WTC11 (cell line): ENCODE measurements around the gene THOC2. TPM values are rescaled to one million over a fixed set of nuclear protein-coding genes. Genes with fewer than 3 reads are reported as not detected.

Source experiments
- ATAC-seq: fragments of 200-7000 bp; cut with Tn5 transposase; 2 replicates; pipeline ENCODE4 v1.10.0; 2021; ENCODE audit warnings: mild to moderate bottlenecking, moderate library complexity
- CTCF ChIA-PET: fragments of 300-600 bp; sonication (Branson Sonifier 250); formaldehyde crosslinking; loops from one replicate; lab custom pipeline; 2021; ENCODE audit warnings: antibody characterized with exemption; lab: Charles Lee
- POLR2A ChIA-PET: fragments of 350-600 bp; sonication (Branson Sonifier 250); formaldehyde crosslinking; loops from one replicate; lab custom pipeline; 2021; ENCODE audit warnings: antibody characterized with exemption; lab: Charles Lee
- DNase-seq: peaks from one replicate; pipeline ENCODE4 v3.0.0; 2021; ENCODE audit warnings: low spot score
- H3K27ac Mint-ChIP-seq: 2 replicates; pipeline ENCODE4 v1.8.0; 2021; ENCODE audit warnings: mixed read lengths
- H3K27me3 Mint-ChIP-seq: 2 replicates; pipeline ENCODE4 v1.8.0; 2021; ENCODE audit warnings: low read depth, mild to moderate bottlenecking, moderate library complexity, mixed read lengths
- H3K36me3 Mint-ChIP-seq: 2 replicates; pipeline ENCODE4 v1.8.0; 2021; ENCODE audit warnings: mixed read lengths
- H3K4me1 Mint-ChIP-seq: 2 replicates; pipeline ENCODE4 v1.8.0; 2022; ENCODE audit warnings: mixed read lengths
- H3K4me3 Mint-ChIP-seq: 2 replicates; pipeline ENCODE4 v1.8.0; 2021; ENCODE audit warnings: mild to moderate bottlenecking, moderate library complexity, mixed read lengths
- H3K9me3 Mint-ChIP-seq: 2 replicates; pipeline ENCODE4 v1.8.0; 2021; ENCODE audit warnings: mixed read lengths
- CBFB ChIP-seq: sonication (generic); formaldehyde crosslinking; IDR thresholded peaks from 2 replicates; pipeline ENCODE4 v1.8.1; 2022; ENCODE audit warnings: mild to moderate bottlenecking, low read depth, missing genetic modification reagents
- FOXJ3 ChIP-seq: sonication (generic); formaldehyde crosslinking; IDR thresholded peaks from 2 replicates; pipeline ENCODE4 v1.9.0; 2021; ENCODE audit warnings: missing genetic modification reagents, mild to moderate bottlenecking, borderline replicate concordance
- HMGA2 ChIP-seq: fragments of 250-450 bp; sonication (Bioruptor Pico); IDR thresholded peaks from 2 replicates; pipeline ENCODE4 v1.4.0; 2021; ENCODE audit warnings: mild to moderate bottlenecking, moderate library complexity
- MYBL2 ChIP-seq: sonication (generic); formaldehyde crosslinking; IDR thresholded peaks from 2 replicates; pipeline ENCODE4 v1.8.1; 2023; ENCODE audit warnings: mild to moderate bottlenecking, moderate library complexity, missing genetic modification reagents
- NFE2L1 ChIP-seq: sonication (generic); formaldehyde crosslinking; IDR thresholded peaks from 2 replicates; pipeline ENCODE4 v1.8.1; 2023; ENCODE audit warnings: missing genetic modification reagents
- NR1H2 ChIP-seq: sonication (generic); formaldehyde crosslinking; IDR thresholded peaks from 2 replicates; pipeline ENCODE4 v1.9.0; 2021; ENCODE audit warnings: mild to moderate bottlenecking, moderate library complexity, missing genetic modification reagents
- NR2C2 ChIP-seq: sonication (generic); formaldehyde crosslinking; IDR thresholded peaks from 2 replicates; pipeline ENCODE4 v1.8.0; 2022; ENCODE audit warnings: mild to moderate bottlenecking, missing genetic modification reagents
- SP1 ChIP-seq: sonication (generic); formaldehyde crosslinking; conservative IDR thresholded peaks from 2 replicates; pipeline ENCODE4 v1.8.1; 2022; ENCODE audit warnings: missing genetic modification reagents
- ZNF232 ChIP-seq: sonication (generic); formaldehyde crosslinking; IDR thresholded peaks from 2 replicates; pipeline ENCODE4 v1.8.0; 2022; ENCODE audit warnings: mild to moderate bottlenecking, missing genetic modification reagents
- ZNF396 ChIP-seq: fragments of 250-450 bp; sonication (Bioruptor Pico); IDR thresholded peaks from 2 replicates; pipeline ENCODE4 v1.8.0; 2021; ENCODE audit warnings: mild to moderate bottlenecking, moderate library complexity, borderline replicate concordance
- ZNF671 ChIP-seq: fragments of 250-450 bp; sonication (Bioruptor Pico); IDR thresholded peaks from 2 replicates; pipeline ENCODE4 v1.8.0; 2021; ENCODE audit warnings: mild to moderate bottlenecking
- total RNA-seq: library from RNA; stranded (reverse); gene quantifications from 3 replicates; pipeline ENCODE4 v1.2.3, GENCODE V29; 2021
- TF ChIP-seq, protein P1 (sequence below): fragments of 200-600 bp; IDR thresholded peaks from 2 replicates; pipeline ENCODE4 v1.8.0; 2022; ENCODE audit warnings: antibody characterized with exemption
- TF ChIP-seq, protein P2 (sequence below): fragments of 250-450 bp; sonication (Bioruptor Pico); IDR thresholded peaks from 2 replicates; pipeline ENCODE4 v1.9.0; 2021; ENCODE audit warnings: moderate library complexity, mild to moderate bottlenecking, inconsistent platforms, borderline replicate concordance
- TF ChIP-seq, protein P3 (sequence below): sonication (generic); formaldehyde crosslinking; IDR thresholded peaks from 2 replicates; pipeline ENCODE4 v1.8.1; 2022; ENCODE audit warnings: low read depth, missing genetic modification reagents, borderline replicate concordance
- TF ChIP-seq, protein P4 (sequence below): sonication (generic); formaldehyde crosslinking; conservative IDR thresholded peaks from 2 replicates; pipeline ENCODE4 v1.8.1; 2022; ENCODE audit warnings: mild to moderate bottlenecking, missing genetic modification reagents
- TF ChIP-seq, protein P5 (sequence below): fragments of 250-450 bp; sonication (Bioruptor Pico); conservative IDR thresholded peaks from 2 replicates; pipeline ENCODE4 v1.9.0; 2021; ENCODE audit warnings: mild to moderate bottlenecking

Gene THOC2
- total RNA-seq, 1 experiment from 2014 or later, result 66.1 TPM

DNA sequence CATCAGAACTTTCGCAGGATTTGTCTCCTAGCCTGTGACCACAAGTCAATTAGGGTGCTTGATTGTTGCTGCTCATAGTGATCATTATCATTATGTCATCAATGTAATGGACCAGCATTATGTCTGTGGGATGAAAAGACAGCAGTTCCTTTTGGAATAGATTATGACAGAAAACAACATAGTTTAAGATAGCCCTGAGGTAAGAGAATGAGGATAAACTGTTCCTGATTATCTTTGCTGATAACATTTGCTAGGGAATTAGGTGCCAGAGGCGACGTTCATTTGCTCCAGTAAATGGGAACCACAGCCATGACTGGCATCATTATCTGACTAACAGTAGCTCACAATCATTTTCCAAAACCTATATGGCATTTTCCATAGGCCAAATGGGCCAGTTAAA, 12.7 kb upstream of the THOC2 start:
- Mint-ChIP-seq H3K4me3 (no peak overlapping the region), H3K4me1 (peaks cover under 1% of the 10 kb centered on the region; the same call in 1 of the 2 replicates), H3K27me3 (no peaks in the 10 kb centered on the region), H3K27ac (no peak overlapping the region), H3K9me3 (no peaks in the 10 kb centered on the region), H3K36me3 (no peaks in the 10 kb centered on the region)
- DNase-seq, result no peak
- ATAC-seq, result no peak
- POLR2A ChIA-PET, result no interaction called here
- CTCF ChIA-PET, result no interaction called here
- no peak for TF ChIP-seq HMGA2 (CRISPR knock-in tag)
- no peak for TF ChIP-seq MYBL2 (CRISPR knock-in tag)
- TF ChIP-seq, protein P1, sequence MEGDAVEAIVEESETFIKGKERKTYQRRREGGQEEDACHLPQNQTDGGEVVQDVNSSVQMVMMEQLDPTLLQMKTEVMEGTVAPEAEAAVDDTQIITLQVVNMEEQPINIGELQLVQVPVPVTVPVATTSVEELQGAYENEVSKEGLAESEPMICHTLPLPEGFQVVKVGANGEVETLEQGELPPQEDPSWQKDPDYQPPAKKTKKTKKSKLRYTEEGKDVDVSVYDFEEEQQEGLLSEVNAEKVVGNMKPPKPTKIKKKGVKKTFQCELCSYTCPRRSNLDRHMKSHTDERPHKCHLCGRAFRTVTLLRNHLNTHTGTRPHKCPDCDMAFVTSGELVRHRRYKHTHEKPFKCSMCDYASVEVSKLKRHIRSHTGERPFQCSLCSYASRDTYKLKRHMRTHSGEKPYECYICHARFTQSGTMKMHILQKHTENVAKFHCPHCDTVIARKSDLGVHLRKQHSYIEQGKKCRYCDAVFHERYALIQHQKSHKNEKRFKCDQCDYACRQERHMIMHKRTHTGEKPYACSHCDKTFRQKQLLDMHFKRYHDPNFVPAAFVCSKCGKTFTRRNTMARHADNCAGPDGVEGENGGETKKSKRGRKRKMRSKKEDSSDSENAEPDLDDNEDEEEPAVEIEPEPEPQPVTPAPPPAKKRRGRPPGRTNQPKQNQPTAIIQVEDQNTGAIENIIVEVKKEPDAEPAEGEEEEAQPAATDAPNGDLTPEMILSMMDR, result no peak
- no peak for TF ChIP-seq SP1 (CRISPR knock-in tag)
- TF ChIP-seq, protein P2, sequence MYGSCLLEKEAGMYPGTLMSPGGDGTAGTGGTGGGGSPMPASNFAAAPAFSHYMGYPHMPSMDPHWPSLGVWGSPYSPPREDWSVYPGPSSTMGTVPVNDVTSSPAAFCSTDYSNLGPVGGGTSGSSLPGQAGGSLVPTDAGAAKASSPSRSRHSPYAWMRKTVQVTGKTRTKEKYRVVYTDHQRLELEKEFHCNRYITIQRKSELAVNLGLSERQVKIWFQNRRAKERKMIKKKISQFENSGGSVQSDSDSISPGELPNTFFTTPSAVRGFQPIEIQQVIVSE (CRISPR knock-in tag), result no peak
- TF ChIP-seq, protein P3, sequence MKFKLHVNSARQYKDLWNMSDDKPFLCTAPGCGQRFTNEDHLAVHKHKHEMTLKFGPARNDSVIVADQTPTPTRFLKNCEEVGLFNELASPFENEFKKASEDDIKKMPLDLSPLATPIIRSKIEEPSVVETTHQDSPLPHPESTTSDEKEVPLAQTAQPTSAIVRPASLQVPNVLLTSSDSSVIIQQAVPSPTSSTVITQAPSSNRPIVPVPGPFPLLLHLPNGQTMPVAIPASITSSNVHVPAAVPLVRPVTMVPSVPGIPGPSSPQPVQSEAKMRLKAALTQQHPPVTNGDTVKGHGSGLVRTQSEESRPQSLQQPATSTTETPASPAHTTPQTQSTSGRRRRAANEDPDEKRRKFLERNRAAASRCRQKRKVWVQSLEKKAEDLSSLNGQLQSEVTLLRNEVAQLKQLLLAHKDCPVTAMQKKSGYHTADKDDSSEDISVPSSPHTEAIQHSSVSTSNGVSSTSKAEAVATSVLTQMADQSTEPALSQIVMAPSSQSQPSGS (CRISPR knock-in tag), result no peak
- TF ChIP-seq, protein P4, sequence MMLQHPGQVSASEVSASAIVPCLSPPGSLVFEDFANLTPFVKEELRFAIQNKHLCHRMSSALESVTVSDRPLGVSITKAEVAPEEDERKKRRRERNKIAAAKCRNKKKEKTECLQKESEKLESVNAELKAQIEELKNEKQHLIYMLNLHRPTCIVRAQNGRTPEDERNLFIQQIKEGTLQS (CRISPR knock-in tag), result no peak
- no peak for TF ChIP-seq ZNF396 (CRISPR knock-in tag)
- no peak for TF ChIP-seq FOXJ3

DNA sequence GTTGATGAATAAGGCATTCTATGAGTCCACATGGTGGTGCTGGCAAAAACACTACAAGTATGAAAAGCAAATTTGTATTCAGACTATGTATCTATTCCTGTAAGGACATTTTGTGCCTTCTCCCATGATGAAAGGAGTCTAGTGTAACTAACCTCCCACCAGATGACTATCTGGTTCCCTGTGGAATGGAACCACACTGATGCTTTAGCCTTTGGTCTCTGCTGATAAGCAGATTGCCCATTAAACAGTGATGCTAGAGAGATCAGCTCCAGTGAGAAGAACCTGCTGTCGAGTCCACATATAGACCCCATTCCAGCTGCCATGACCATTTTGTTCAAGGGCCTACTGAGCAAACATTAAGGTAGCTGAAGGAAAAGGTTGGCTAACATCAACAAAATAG, 10.5 kb upstream of the THOC2 start:
- ATAC-seq, result no peak
- Mint-ChIP-seq H3K9me3 (no peaks in the 10 kb centered on the region), H3K4me3 (no peak overlapping the region), H3K36me3 (no peaks in the 10 kb centered on the region)
- DNase-seq, result no peak
- POLR2A ChIA-PET, result no interaction called here
- TF ChIP-seq, protein P5, sequence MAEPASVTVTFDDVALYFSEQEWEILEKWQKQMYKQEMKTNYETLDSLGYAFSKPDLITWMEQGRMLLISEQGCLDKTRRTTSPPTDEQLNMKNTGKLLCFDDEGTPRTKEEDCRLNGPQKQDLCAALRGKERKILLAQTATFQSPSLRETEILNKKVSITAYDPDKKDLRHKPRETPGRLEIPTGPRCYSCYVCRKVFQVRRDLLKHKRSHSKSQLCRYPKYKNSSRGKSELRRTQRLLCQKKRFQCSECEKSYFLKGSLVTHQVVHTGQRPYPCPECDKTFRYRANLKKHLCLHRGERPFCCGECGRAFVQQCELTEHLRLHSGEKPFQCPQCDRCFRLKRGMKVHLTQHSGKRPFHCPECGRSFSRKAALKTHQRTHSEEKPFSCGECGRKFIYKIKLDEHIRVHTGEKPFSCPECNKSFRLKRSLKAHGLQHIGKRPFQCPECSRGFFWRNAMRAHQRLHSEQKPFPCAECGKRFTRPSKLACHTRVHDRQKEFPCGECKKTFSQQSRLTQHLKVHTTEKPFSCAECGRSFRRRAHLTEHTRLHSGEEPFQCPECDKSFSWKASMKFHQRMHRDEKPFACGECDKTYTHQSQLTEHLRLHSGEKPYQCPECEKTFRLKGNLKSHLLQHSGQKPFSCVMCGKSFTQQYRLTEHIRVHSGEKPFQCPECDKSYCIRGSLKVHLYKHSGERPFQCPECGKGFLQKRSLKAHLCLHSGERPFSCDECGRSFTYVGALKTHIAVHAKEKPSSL (CRISPR knock-in tag), result no peak
- TF ChIP-seq ZNF232 (CRISPR knock-in tag) (no peak), ZNF671 (CRISPR knock-in tag) (no peak), NR1H2 (no peak), NFE2L1 (no peak), NR2C2 (CRISPR knock-in tag) (no peak), ZNF396 (CRISPR knock-in tag) (no peak), CBFB (CRISPR knock-in tag) (no peak)
- TF ChIP-seq, protein P1, result no peak
- TF ChIP-seq, all 79 proteins: peak for 0
- no peak overlapping the region for H3K27ac Mint-ChIP-seq
- CTCF ChIA-PET, result no interaction called here
- H3K4me1 Mint-ChIP-seq, result peaks cover 3% of the 10 kb centered on the region; the same call in 1 of the 2 replicates
- no peaks in the 10 kb centered on the region for H3K27me3 Mint-ChIP-seq
